Adrenal gland (tissue), 5 donors: Measurements from ENCODE around the gene NSD1.

Experiments used
- POLR2A ChIP-seq, 2 donors: fragments of 450-650 bp; IDR thresholded peaks; one replicate each; pipeline ENCODE4 v1.6.1; 2017; ENCODE audit warnings: antibody characterized with exemption in 2 of 2, mild to moderate bottlenecking in 2 of 2, moderate library complexity in 1 of 2
- TF ChIP-seq, protein P1 (sequence below), 6 experiments: fragments of 450-650 bp in 4 of 6; fragments of 200-600 bp in 2 of 6; sonication (generic) in 1 of 6; IDR thresholded peaks; 1 replicate in 5 of 6; 2 replicates in 1 of 6; pipeline versions ENCODE4 v1.5.1 to v1.8.0; 2016 to 2021; ENCODE audit warnings: antibody characterized with exemption in 6 of 6, mild to moderate bottlenecking in 2 of 6, moderate library complexity in 1 of 6
- donor health status: DM: no; HTN: no; CAD: no.

GRCh38 chr5:177189416-177189815, 55.8 kb downstream of the NSD1 start:
- TF ChIP-seq, protein P1, sequence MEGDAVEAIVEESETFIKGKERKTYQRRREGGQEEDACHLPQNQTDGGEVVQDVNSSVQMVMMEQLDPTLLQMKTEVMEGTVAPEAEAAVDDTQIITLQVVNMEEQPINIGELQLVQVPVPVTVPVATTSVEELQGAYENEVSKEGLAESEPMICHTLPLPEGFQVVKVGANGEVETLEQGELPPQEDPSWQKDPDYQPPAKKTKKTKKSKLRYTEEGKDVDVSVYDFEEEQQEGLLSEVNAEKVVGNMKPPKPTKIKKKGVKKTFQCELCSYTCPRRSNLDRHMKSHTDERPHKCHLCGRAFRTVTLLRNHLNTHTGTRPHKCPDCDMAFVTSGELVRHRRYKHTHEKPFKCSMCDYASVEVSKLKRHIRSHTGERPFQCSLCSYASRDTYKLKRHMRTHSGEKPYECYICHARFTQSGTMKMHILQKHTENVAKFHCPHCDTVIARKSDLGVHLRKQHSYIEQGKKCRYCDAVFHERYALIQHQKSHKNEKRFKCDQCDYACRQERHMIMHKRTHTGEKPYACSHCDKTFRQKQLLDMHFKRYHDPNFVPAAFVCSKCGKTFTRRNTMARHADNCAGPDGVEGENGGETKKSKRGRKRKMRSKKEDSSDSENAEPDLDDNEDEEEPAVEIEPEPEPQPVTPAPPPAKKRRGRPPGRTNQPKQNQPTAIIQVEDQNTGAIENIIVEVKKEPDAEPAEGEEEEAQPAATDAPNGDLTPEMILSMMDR (IDR thresholded peaks at IDR 0.05) = no peak
- no peak for TF ChIP-seq POLR2A (IDR thresholded peaks at IDR 0.05)
